AG04450 (cell line): ENCODE measurements around the gene TRIM8. TPM values are rescaled to one million over a fixed set of nuclear protein-coding genes. Genes with fewer than 3 reads are reported as not detected.

Source experiments
- CTCF ChIA-PET: fragments of 300-600, 350-600 bp; formaldehyde crosslinking; extraction: SDS; loops from one replicate; lab custom pipeline; 2022; ENCODE audit warnings: antibody characterized with exemption, inconsistent platforms; lab: Charles Lee
- POLR2A ChIA-PET: fragments of 350-600 bp; formaldehyde crosslinking; extraction: SDS; loops from one replicate; lab custom pipeline; 2021; ENCODE audit warnings: antibody characterized with exemption, inconsistent platforms; lab: Yijun Ruan, JAX
- DNase-seq: peaks from one replicate; pipeline ENCODE4 v3.0.0-alpha.2; 2011; ENCODE audit warnings: low read depth, low spot score
- H3K27ac ChIP-seq: one replicate; pipeline ENCODE4 v1.5.1; 2012; ENCODE audit warnings: low read depth, low read length, control low read depth
- H3K27me3 ChIP-seq: one replicate; pipeline ENCODE4 v1.6.0; 2012; ENCODE audit warnings: low read length; ENCODE audit not compliant: control insufficient read depth, insufficient read depth
- H3K4me3 ChIP-seq: 2 replicates; pipeline ENCODE4 v1.5.1; 2011; ENCODE audit warnings: mild to moderate bottlenecking, low read depth, low read length, control low read depth
- H3K9me3 ChIP-seq: 2 replicates; pipeline ENCODE4 v1.5.1; 2012; ENCODE audit warnings: low read length; ENCODE audit not compliant: control insufficient read depth, insufficient read depth
- polyA plus RNA-seq: library from polyadenylated mRNA; depleted of rRNA; stranded (reverse); fragments of >200 nt; gene quantifications from 2 replicates; pipeline ENCODE4 v1.2.3, GENCODE V29; 2011
- TF ChIP-seq, protein P1 (sequence below): IDR thresholded peaks from 2 replicates; pipeline ENCODE4 v1.5.1; 2011; ENCODE audit warnings: low read depth, low read length, control low read depth, inconsistent platforms

The TRIM8 gene
- polyA plus RNA-seq, 1 experiment, result 66.8 TPM

DNA sequence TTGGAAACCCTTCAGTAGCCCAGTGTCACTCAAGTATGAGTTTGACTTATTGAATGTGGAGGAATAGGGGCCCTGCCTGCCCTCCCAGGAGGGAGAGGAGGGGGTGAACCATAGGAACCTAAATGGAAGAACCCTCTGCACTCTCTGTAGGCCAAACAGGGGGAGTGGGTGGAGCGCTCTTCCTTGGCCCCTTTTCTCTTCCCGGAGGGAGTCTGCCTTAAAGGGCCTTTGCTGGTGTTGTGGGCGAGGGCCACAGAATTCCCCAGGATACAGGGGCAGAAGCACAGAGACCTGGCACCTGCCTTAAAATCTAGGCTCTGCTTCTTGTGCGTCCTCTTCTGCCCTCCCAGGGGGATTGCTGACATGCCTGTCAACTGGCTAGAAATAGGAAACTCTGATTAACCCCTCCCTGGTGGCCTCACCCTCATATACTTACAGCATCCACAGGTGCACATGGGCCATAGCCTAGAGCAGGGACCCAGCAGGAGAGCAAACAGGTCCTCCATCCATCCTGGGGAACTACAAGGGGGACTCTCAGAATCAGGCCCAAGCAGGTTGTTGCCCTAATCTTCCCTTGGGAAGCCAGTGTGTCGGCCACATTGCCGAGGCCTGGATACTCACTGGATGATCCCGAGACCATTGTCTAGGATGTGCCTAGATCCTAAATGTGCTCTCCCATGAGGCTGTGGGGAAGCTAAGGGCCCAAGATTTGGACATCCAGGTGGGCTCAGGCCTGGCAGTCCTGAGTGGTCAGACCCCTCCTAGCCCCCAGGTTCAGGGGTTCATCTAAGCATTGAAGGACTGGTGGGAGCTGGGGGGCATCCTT is 3.4 kb downstream of the TRIM8 start:
- TF ChIP-seq, protein P1, sequence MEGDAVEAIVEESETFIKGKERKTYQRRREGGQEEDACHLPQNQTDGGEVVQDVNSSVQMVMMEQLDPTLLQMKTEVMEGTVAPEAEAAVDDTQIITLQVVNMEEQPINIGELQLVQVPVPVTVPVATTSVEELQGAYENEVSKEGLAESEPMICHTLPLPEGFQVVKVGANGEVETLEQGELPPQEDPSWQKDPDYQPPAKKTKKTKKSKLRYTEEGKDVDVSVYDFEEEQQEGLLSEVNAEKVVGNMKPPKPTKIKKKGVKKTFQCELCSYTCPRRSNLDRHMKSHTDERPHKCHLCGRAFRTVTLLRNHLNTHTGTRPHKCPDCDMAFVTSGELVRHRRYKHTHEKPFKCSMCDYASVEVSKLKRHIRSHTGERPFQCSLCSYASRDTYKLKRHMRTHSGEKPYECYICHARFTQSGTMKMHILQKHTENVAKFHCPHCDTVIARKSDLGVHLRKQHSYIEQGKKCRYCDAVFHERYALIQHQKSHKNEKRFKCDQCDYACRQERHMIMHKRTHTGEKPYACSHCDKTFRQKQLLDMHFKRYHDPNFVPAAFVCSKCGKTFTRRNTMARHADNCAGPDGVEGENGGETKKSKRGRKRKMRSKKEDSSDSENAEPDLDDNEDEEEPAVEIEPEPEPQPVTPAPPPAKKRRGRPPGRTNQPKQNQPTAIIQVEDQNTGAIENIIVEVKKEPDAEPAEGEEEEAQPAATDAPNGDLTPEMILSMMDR, result no peak
- Histone ChIP-seq H3K27me3 (no peaks in the 10 kb centered on the region), H3K27ac (peak overlapping the region; percentile 52), H3K9me3 (no peaks in the 10 kb centered on the region; the same call in 1 of the 2 replicates), H3K4me3 (peak overlapping the region; percentile 74)
- POLR2A ChIA-PET, result interaction anchor here (1.4 to 2.5 kb wide), 2 partner anchors 30 to 43 kb away, joined by 5 to 10 read pairs; no protein-coding TSS in a partner anchor
- no peak for DNase-seq
- CTCF ChIA-PET, result no interaction called here

DNA sequence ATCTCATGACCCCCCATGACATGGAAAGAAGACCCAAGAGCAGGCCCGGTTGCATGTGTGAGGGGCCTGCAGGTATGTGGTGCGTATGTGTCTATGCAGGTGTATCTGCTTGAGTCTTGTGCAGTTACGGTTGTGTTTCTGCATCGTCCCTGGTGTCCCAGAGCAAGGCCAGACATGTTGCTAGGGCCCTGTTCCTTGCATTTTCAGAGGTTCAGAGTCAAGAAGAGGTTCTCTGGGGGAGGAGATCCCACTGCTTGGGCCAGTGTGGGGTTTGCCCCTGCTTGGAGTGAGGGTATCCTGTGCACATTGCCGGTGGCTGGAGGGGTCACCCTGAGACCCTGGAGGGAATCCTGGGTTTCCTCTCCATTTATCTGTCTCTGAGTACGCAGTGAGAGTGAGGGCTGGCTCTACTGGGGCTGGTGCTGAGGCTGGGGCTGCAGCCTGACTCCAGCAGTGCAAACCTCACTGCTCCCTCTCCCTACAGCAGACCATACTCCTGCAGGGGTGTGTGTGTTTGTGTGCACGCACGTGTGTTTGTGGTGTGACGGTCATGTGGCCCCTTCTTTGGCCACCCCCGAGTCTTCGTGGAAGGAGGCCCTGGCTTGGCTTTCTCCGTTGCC is 4.1 kb downstream of the TRIM8 start:
- TF ChIP-seq, protein P1, result no peak
- ChIA-PET POLR2A (no interaction called here), CTCF (no interaction called here)
- no peak for DNase-seq
- Histone ChIP-seq H3K27me3 (no peaks in the 10 kb centered on the region), H3K4me3 (peak overlapping the region; percentile 74), H3K27ac (peak overlapping the region; percentile 39), H3K9me3 (no peaks in the 10 kb centered on the region; the same call in 1 of the 2 replicates)

DNA sequence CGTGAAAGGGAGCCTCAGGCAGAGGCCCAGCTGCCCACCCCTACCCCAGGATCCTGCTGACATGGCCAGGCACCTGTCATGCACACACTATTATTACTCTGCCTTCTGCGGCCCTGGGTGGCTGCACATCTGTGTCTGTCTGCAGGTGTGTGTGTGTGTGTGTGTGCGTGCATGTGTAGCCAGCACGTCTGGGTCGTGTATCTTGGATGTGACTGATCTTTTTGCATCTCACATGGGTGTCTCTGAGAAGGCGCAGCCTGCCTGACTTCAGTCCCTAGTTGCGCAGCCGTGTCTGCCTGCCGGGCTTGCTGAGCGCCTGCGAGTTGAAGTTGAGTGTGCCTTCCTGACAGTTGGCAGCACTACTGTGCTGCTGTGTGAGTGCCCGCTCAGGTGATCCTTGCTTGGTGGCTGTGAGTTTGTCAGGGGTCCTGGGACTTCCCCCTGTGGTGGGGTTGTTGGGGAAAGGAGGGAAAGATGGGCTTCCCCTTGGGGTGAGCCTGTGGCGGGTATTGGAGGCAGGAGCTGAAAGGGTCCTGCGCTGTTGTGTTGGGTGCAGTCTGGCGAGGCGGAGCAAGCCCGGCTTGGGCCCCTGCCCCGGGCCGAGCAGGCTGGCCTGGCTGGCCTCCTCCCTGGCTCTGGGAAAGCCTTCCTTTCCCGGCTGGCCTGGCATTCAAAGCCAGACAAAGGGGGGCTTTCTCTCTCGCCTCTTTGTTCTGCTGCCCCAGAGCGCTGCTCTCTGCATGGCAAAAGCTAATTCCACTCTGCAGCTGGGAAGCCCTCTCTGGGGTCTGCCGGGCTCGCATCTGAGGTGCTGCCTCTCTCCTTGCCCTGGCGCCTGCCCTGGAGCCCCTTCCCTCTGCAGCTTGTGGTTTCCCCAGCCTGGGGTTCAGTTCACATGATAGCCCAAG is 4.9 kb downstream of the TRIM8 start:
- CTCF ChIA-PET, result interaction anchor here (1.1 to 1.4 kb wide), 2 partner anchors 17 to 65 kb away, joined by 3 read pairs; no protein-coding TSS in a partner anchor

DNA sequence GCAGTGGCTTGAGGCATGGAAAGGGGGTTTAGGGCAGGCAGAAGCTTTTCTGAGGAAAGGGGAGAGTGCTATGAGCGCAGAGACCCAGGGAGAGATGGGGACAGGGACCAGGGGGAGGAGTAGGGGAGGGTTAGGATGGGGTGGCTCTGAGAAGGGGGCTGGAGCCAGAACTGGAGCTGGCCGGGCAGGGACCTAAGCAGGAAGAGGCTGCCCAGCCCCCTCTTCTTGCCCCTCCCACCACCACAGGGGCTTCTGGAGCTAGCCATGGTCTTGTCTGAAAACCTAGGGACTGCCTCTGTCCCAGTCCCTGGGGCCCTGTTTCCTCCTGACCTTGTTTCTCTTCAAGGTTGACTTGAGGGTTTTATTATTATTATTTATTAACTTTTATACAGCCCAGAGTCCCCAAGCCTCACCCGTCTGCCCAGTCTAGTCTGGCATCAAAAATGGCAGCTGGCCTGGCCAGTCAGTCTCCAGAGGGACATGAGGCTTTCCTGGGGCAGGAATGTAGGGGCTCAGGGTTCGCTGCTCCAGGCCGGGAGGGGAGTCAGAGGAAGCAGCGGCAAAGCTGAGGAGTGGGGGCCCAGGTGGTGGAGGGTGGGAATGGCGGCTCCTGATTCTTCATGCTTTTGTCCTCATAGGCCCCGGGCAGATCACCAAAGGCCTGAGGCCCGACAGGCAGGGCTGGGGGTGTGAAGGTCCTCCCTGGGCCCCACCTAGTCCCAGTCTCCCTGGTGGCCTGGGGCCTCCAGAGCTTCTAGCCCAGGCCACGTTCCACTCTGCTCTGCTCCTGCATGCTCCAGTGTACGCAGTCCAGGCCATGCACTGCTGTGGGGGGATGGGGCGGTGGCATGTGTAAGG is 5.7 kb downstream of the TRIM8 start:
- no peak for DNase-seq
- TF ChIP-seq, protein P1, result no peak
- ChIA-PET POLR2A (interaction anchor here (1.4 kb wide), 1 partner anchor 25 kb away, joined by 5 read pairs; no protein-coding TSS in a partner anchor), CTCF (interaction anchor here (0.6 to 1.4 kb wide), 3 partner anchors 18 to 171 kb away, joined by 3 read pairs; no protein-coding TSS in a partner anchor)
- H3K27me3 ChIP-seq, result no peaks in the 10 kb centered on the region
- peak overlapping the region; percentile 74 for H3K4me3 ChIP-seq
- H3K27ac ChIP-seq, result no peak overlapping the region
- H3K9me3 ChIP-seq, result no peaks in the 10 kb centered on the region; the same call in 1 of the 2 replicates

More for the DNA sequence above, 4.9 kb downstream of the TRIM8 start:
- Histone ChIP-seq H3K27me3 (no peaks in the 10 kb centered on the region), H3K27ac (no peak overlapping the region), H3K4me3 (peak overlapping the region; percentile 74), H3K9me3 (no peaks in the 10 kb centered on the region; the same call in 1 of the 2 replicates)
- no peak for DNase-seq
- POLR2A ChIA-PET, result no interaction called here
- TF ChIP-seq, protein P1, result no peak
